Measurements from ENCODE around the gene DRC7. TPM values are rescaled to one million over a fixed set of nuclear protein-coding genes. Genes with fewer than 3 reads are reported as not detected.

DRC7 gene
- total and polyA plus RNA-seq, 9 of the 15 experiments (the other 6 are each of a cell fraction or from before 2014, with no cell fraction given), result 0.04 to 0.33 (median 0.12) TPM; not detected in 3

GRCh38 chr16:57730771-57731730, 36.4 kb downstream of the DRC7 start (continued):
- TF ChIP-seq PHF21A (IDR thresholded peaks at IDR 0.05; ENCODE audit: borderline replicate concordance, low read depth) (no peak), ERF (CRISPR knock-in tag; IDR thresholded peaks at IDR 0.05) (no peak), POLR2B (IDR thresholded peaks at IDR 0.05; ENCODE audit: low read depth, partially characterized antibody) (no peak), YY1 (IDR thresholded peaks at IDR 0.05; ENCODE audit: borderline replicate concordance in 1 of 3, control insufficient read depth in 1 of 3, extremely low read depth in 1 of 3, insufficient read depth in 3 of 3, insufficient read length in 1 of 3, insufficient replicate concordance in 2 of 3, low read depth in 1 of 3, low read length in 2 of 3) (no peak)

- intact Hi-C loops (cut with micrococcal nuclease) (loop anchor here (10.0 kb wide), 1 partner anchor 273 kb away; the partner anchor contains the start of genes USB1 and ZNF319), in situ Hi-C loops (cut with MboI) (no loop called here)
- no peak for ATAC-seq
- 21% methylated on average over 2 of the region's 2 CpGs for WGBS (ENCODE audit: insufficient coverage, low coverage, missing lambda C conversion rate)
- H3K4me3 ChIP-seq, result no peak overlapping the region
- POLR2A ChIA-PET, result interaction anchor here (0.7 kb wide), 1 partner anchor 42 kb away, joined by 3 read pairs; no protein-coding TSS in a partner anchor
- H3K36me3 ChIP-seq (ENCODE audit: control insufficient read depth, insufficient read depth, low read length), result peaks cover 2% of the 10 kb centered on the region; the same call in 1 of the 3 replicates
- H3K9ac ChIP-seq (ENCODE audit: insufficient read depth in 1 of 2, low read depth in 2 of 2, low read length in 2 of 2), result no peak overlapping the region
- H4K20me1 ChIP-seq (replicated peaks; ENCODE audit: control insufficient read depth, insufficient read depth, low read length), result no peaks in the 10 kb centered on the region
- peaks cover 5 to 37% of the 10 kb centered on the region in 2 experiments; a peak in 3 of 5 replicates for H3K4me1 ChIP-seq (replicated peaks in 1 of 2; ENCODE audit: control insufficient read depth in 2 of 2, insufficient read depth in 2 of 2, low read length in 2 of 2)
- H3K9me3 ChIP-seq (replicated peaks; ENCODE audit: control insufficient read depth, insufficient read depth, low read depth, low read length), result 0 out of 2 replicates have a peak, but pooled peaks cover 3% of the 10 kb centered on the region
- no peak overlapping the region for H3K4me2 ChIP-seq (ENCODE audit: insufficient read depth, low read length)
- no peaks in the 10 kb centered on the region for H3K9me1 ChIP-seq (ENCODE audit: control insufficient read depth, insufficient read depth, low read length)
- CTCF ChIA-PET (ENCODE audit: low intra/inter-chr PET ratio), result no interaction called here
- no TSS peak for BruUV-seq (replicated peaks)
- no peaks in the 10 kb centered on the region for H3K27me3 ChIP-seq (ENCODE audit: control insufficient read depth in 2 of 2, insufficient read depth in 2 of 2, low read length in 2 of 2)
- DNase-seq (ENCODE audit: extremely low read depth in 1 of 4, low spot score in 3 of 4), result no peak
- peaks cover 13% of the 10 kb centered on the region for H3K79me2 ChIP-seq (ENCODE audit: control insufficient read depth, insufficient read depth, low read length)
- no peak overlapping the region for H3K27ac ChIP-seq (ENCODE audit: extremely low read depth, low read depth, low read length)
- FAIRE-seq, result no peak
- H2AFZ ChIP-seq (ENCODE audit: low read depth, low read length), result no peak overlapping the region
- TF ChIP-seq MEIS2 (IDR thresholded peaks at IDR 0.05; ENCODE audit: partially characterized antibody), result peak; percentile 7
- TF ChIP-seq MAFG (tag; conservative IDR thresholded peaks at IDR 0.05), result 0 out of 2 replicates have a peak, but pooled peaks have one; percentile 14
- TF ChIP-seq NR4A1 (CRISPR knock-in tag; IDR thresholded peaks at IDR 0.05), result no peak
- no peak for TF ChIP-seq NR4A1 (tag; IDR thresholded peaks at IDR 0.05)
- no peak for TF ChIP-seq MBD1 (CRISPR knock-in tag; IDR thresholded peaks at IDR 0.05)
- TF ChIP-seq CREB5 (CRISPR knock-in tag; IDR thresholded peaks at IDR 0.05), result no peak
- TF ChIP-seq SIRT6 (IDR thresholded peaks at IDR 0.05; ENCODE audit: low read depth, low read length), result no peak
- TF ChIP-seq ZBTB8A (IDR thresholded peaks at IDR 0.05; ENCODE audit: partially characterized antibody), result no peak
- no peak for TF ChIP-seq CREBBP (IDR thresholded peaks at IDR 0.05; ENCODE audit: low read depth, low read length)
- TF ChIP-seq CBFA2T2 (conservative IDR thresholded peaks at IDR 0.05), result no peak
- TF ChIP-seq CEBPG (CRISPR knock-in tag; IDR thresholded peaks at IDR 0.05), result no peak
- 0 out of 4 replicates have a peak, but pooled peaks of 1 of the 2 experiments have one; percentile 32 for TF ChIP-seq CEBPG (tag; conservative IDR thresholded peaks at IDR 0.05 in 1 of 2, IDR thresholded peaks at IDR 0.05 in 1 of 2)
These were observed 37.4 kb downstream of the DRC7 start for GRCh38 chr16:57732037-57732436.
